Chondrocyte (in vitro differentiated cells): Measurements from ENCODE around the gene TKT. TPM values are rescaled to one million over a fixed set of nuclear protein-coding genes. Genes with fewer than 3 reads are reported as not detected.

Experiments used
- DNase-seq: peaks from one replicate; pipeline ENCODE4 v3.0.0; 2021; ENCODE audit warnings: mixed read lengths, low spot score
- H3K27ac Mint-ChIP-seq: one replicate; pipeline ENCODE4 v1.8.0; 2021; ENCODE audit warnings: mild to moderate bottlenecking, moderate library complexity, mixed read lengths; ENCODE audit not compliant: unreplicated experiment
- H3K27me3 Mint-ChIP-seq: 2 replicates; pipeline ENCODE4 v1.8.0; 2021; ENCODE audit warnings: low read depth, mixed read lengths
- H3K36me3 Mint-ChIP-seq: 2 replicates; pipeline ENCODE4 v1.8.0; 2021; ENCODE audit warnings: low read depth, mixed read lengths
- H3K4me1 Mint-ChIP-seq: 2 replicates; pipeline ENCODE4 v1.8.0; 2021; ENCODE audit warnings: low read depth, mild to moderate bottlenecking, mixed read lengths
- H3K4me3 Mint-ChIP-seq: one replicate; pipeline ENCODE4 v1.8.0; 2021; ENCODE audit warnings: mild to moderate bottlenecking, moderate library complexity, mixed read lengths; ENCODE audit not compliant: unreplicated experiment
- H3K9me3 Mint-ChIP-seq: 2 replicates; pipeline ENCODE4 v1.8.0; 2021; ENCODE audit warnings: low read depth, mixed read lengths
- total RNA-seq: library from RNA; stranded (reverse); gene quantifications from 3 replicates; pipeline ENCODE4 v1.2.1, GENCODE V29; 2021
- TF ChIP-seq, protein P1 (sequence below): fragments of 200-600 bp; sonication (generic); IDR thresholded peaks from 2 replicates; pipeline ENCODE4 v1.5.0; 2021; ENCODE audit warnings: antibody characterized with exemption, mild to moderate bottlenecking, moderate library complexity

TKT gene
- total RNA-seq, 1 donor from 2014 or later: 165 TPM

DNA sequence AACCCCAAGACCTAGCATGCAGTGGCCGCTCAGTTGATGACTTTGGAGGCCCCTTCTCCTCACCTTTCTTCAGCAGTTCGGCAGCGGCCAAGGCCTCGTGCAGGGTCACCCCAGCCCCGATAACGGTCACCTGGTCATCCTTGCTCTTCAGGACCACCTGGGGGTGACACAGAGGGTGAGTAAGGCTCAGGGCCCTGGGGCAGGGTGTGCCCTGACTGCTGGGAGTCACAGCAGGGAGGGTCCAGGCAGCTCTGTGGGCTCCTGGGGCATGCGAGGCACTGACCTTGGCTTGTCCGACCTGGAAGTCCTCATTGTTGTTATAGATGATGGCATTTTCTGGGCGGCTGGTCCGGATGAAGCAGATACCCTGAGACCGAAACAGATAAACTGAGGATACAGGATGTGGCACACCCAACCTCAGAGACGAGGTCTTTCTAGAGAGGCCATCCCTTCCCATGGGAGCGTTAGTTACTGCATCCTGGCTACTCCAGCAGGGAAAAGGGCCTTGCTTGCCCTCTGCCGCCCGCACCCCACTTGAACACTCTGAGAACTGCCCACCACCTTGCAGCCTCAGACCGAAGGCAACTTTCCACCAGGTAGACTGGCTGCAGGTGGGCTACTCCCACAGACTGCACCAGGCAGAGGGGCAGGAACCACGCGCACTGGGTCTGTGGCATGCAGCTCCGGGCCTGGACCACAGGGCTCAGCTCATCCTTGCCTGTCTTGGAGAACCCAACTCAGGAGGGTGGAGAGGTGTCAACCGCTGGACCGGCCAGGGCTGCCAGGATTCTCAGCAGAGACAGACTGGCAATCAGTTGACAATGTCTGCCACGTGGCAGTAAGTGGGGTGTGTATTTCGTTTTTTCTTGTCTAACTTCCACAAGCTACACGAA lies 27.6 kb downstream of the TKT start:
- Mint-ChIP-seq H3K27me3 (no peaks in the 10 kb centered on the region), H3K4me3 (no peak overlapping the region), H3K4me1 (peaks cover under 1% of the 10 kb centered on the region), H3K9me3 (no peaks in the 10 kb centered on the region), H3K27ac (no peak overlapping the region), H3K36me3 (peaks cover 42% of the 10 kb centered on the region)
- DNase-seq: peak; percentile 87
- TF ChIP-seq, protein P1, sequence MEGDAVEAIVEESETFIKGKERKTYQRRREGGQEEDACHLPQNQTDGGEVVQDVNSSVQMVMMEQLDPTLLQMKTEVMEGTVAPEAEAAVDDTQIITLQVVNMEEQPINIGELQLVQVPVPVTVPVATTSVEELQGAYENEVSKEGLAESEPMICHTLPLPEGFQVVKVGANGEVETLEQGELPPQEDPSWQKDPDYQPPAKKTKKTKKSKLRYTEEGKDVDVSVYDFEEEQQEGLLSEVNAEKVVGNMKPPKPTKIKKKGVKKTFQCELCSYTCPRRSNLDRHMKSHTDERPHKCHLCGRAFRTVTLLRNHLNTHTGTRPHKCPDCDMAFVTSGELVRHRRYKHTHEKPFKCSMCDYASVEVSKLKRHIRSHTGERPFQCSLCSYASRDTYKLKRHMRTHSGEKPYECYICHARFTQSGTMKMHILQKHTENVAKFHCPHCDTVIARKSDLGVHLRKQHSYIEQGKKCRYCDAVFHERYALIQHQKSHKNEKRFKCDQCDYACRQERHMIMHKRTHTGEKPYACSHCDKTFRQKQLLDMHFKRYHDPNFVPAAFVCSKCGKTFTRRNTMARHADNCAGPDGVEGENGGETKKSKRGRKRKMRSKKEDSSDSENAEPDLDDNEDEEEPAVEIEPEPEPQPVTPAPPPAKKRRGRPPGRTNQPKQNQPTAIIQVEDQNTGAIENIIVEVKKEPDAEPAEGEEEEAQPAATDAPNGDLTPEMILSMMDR: no peak

DNA sequence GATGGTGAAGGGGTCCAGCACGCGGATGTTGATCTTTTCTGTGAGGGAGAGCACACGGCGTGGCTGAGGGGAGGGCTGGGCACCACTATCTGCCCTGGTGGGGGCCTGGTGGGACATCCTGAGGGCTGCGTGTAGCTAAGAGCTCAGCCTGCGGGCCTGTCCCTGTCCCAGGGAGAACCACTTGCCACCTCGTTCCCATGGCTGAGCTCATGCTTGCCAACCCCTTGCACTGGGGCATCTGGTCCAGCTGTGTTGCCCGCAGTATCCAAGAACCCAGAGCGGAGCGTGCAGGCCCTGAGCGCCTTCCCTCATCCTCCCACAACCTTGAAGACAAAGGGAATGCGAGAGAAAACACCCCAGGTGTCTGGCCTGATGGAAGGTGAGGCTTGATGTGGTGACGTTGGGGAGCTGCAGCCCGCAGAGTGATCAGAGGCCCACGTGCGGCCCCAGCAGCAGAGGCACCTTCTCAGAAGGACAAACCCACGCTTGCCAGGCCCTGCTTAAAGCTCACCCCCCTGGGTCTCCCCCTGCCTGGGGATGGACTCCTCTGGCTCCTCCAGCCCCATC lies 28.9 kb downstream of the TKT start:
- TF ChIP-seq, protein P1: no peak
- peak; percentile 69 for DNase-seq
- H3K27me3 Mint-ChIP-seq: no peaks in the 10 kb centered on the region
- H3K4me3 Mint-ChIP-seq: no peak overlapping the region
- H3K27ac Mint-ChIP-seq: peak overlapping the region; percentile 17
- H3K9me3 Mint-ChIP-seq: no peaks in the 10 kb centered on the region
- no peaks in the 10 kb centered on the region for H3K4me1 Mint-ChIP-seq
- H3K36me3 Mint-ChIP-seq: peaks cover 37% of the 10 kb centered on the region

DNA sequence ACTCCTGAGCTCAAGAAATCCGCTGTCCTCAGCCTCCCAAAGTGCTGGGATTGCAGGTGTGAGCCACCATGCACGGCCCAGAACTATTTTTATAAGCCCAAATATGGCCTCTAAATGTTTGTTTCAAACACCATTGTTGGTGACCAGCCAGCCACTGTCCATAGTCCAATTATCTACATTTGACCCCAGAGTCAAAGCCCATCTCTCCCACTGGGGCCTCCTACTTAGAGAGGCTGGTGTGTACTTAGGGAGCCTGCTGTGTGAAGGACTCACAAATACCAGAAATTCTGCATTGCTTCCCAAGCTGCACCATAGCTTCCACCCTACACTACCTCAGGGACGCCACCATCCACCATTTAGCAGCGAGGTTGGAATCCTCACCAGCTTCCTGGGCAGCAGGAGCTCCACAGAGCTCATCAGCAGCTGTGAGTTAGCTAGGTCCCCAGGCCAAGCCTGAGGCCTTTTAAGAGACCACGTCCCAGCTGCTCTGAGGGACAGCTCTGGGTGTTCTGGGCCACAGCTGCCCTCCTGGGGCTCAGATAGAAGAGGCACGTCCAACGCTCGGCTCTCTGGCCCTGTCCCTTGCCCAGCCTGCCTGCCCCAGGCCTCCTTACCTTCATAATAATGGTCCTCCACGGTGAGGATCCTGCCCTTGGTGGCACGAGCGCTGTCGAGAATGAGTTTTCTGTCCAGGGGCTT lies 29.5 kb downstream of the TKT start:
- Mint-ChIP-seq H3K9me3 (no peaks in the 10 kb centered on the region), H3K4me1 (no peaks in the 10 kb centered on the region), H3K27ac (peak overlapping the region; percentile 17), H3K36me3 (peaks cover 37% of the 10 kb centered on the region), H3K27me3 (no peaks in the 10 kb centered on the region), H3K4me3 (no peak overlapping the region)
- DNase-seq: no peak
- TF ChIP-seq, protein P1: no peak

DNA sequence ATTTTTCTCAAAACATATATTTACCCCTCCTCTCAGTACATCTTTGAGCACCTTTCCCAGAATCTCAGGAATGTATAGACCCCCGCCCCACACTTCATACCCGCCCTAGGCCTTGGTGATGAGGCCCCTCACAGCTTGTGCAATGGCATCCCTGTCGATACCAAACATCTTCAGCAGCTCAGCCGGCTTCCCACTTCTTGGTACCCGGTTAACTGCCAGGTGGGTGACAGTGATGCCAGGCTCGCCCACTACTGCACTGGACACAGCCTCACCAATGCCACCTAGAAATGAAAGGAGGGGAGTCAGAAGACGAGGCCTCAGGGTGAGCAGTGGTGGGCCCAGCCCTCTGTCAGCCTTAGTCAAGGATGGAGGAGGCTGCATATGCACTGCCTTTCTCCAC lies 30.2 kb downstream of the TKT start:
- peak; percentile 58 for DNase-seq
- TF ChIP-seq, protein P1: no peak
- Mint-ChIP-seq H3K27me3 (no peaks in the 10 kb centered on the region), H3K4me1 (no peaks in the 10 kb centered on the region), H3K4me3 (no peak overlapping the region), H3K9me3 (no peaks in the 10 kb centered on the region), H3K27ac (no peak overlapping the region), H3K36me3 (peaks cover 37% of the 10 kb centered on the region)

DNA sequence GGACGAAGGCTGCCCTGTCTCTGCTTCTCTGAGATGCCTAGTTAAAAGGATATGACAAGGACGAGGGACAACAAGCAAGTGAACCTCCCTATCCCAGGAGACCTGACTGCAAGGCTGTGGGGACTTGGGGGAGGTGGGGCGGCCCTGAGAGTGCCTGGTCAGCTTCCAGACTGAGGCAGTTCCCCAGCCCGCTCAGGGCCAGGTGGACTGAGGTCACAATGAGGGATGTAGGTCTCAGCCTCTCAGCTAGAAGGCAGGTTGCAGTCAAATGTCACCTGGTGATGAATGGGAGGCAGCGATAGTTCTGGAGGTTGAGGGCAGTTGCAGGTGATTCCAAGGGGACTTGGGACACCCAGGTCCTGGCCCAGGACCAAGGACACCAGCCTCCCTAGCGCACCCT lies 30.6 kb downstream of the TKT start:
- Mint-ChIP-seq H3K36me3 (peaks cover 34% of the 10 kb centered on the region), H3K4me3 (no peak overlapping the region), H3K27ac (no peak overlapping the region), H3K4me1 (no peaks in the 10 kb centered on the region), H3K27me3 (no peaks in the 10 kb centered on the region), H3K9me3 (no peaks in the 10 kb centered on the region)
- DNase-seq: peak; percentile 62
- TF ChIP-seq, protein P1: no peak
